Tibial nerve (tissue), 4 donors: Measurements from ENCODE around the gene ZNF853. TPM values are rescaled to one million over a fixed set of nuclear protein-coding genes. Genes with fewer than 3 reads are reported as not detected.
A peak's percentile ranks its signal among the peaks of the same experiment; 100 is the strongest.

Source experiments
- DNase-seq, 2 donors: peaks; one replicate each; pipeline ENCODE4 v3.0.0-alpha.2; 2019; ENCODE audit warnings: low spot score in 2 of 2
- H3K27ac ChIP-seq, 4 donors: fragments of 200-600 bp; sonication (generic) in 3 of 4; one replicate each; pipeline ENCODE4 v1.5.1; 2017 to 2019; ENCODE audit warnings: mild to moderate bottlenecking in 1 of 4
- H3K27me3 ChIP-seq, 2 donors: fragments of 200-600 bp; sonication (generic) in 1 of 2; one replicate each; pipeline versions ENCODE4 v1.5.1 to v1.6.0; 2017 to 2019
- H3K36me3 ChIP-seq, 3 donors: fragments of 200-600 bp; sonication (generic); one replicate each; pipeline ENCODE4 v1.5.1; 2018 to 2019
- H3K4me1 ChIP-seq, 4 donors: fragments of 200-600 bp; sonication (generic) in 3 of 4; one replicate each; pipeline ENCODE4 v1.5.1; 2017 to 2019
- H3K4me3 ChIP-seq, 4 donors: fragments of 200-600 bp; sonication (generic) in 3 of 4; one replicate each; pipeline ENCODE4 v1.5.1; 2017 to 2019; ENCODE audit warnings: mild to moderate bottlenecking in 1 of 4, moderate library complexity in 1 of 4
- H3K9me3 ChIP-seq, 4 donors: fragments of 200-600 bp; sonication (generic) in 3 of 4; one replicate each; pipeline ENCODE4 v1.5.1; 2017 to 2019
- EP300 ChIP-seq, 2 donors: sonication (generic); formaldehyde crosslinking; IDR thresholded peaks; one replicate each; pipeline ENCODE4 v1.6.1; 2017; ENCODE audit warnings: antibody characterized with exemption in 2 of 2, mild to moderate bottlenecking in 1 of 2
- POLR2A ChIP-seq, 2 donors: fragments of 450-650 bp; IDR thresholded peaks; one replicate each; pipeline ENCODE4 v1.6.1; 2017; ENCODE audit warnings: antibody characterized with exemption in 2 of 2, mild to moderate bottlenecking in 2 of 2, moderate library complexity in 2 of 2
- WGBS, 2 donors: methylation state at CpG; one replicate each; pipeline ENCODE4 v1.1.5; 2018; 5-methylcytosine and 5-hydroxymethylcytosine counted together
- total RNA-seq, 4 donors: library from RNA; depleted of rRNA; stranded (reverse); fragments of >200 nt; gene quantifications; one replicate each; pipeline ENCODE4 v1.1.0, GENCODE V29; 2016
- TF ChIP-seq, protein P1 (sequence below), 5 experiments: fragments of 200-600 bp in 3 of 5; fragments of 450-650 bp in 2 of 5; sonication (generic) in 3 of 5; IDR thresholded peaks; one replicate each; pipeline ENCODE4 v1.5.1; 2016 to 2019; ENCODE audit warnings: antibody characterized with exemption in 5 of 5, mild to moderate bottlenecking in 3 of 5, moderate library complexity in 2 of 5

Gene ZNF853
- total RNA-seq, 4 donors from 2014 or later: 8.2 to 18.2 (median 12.7) TPM

DNA sequence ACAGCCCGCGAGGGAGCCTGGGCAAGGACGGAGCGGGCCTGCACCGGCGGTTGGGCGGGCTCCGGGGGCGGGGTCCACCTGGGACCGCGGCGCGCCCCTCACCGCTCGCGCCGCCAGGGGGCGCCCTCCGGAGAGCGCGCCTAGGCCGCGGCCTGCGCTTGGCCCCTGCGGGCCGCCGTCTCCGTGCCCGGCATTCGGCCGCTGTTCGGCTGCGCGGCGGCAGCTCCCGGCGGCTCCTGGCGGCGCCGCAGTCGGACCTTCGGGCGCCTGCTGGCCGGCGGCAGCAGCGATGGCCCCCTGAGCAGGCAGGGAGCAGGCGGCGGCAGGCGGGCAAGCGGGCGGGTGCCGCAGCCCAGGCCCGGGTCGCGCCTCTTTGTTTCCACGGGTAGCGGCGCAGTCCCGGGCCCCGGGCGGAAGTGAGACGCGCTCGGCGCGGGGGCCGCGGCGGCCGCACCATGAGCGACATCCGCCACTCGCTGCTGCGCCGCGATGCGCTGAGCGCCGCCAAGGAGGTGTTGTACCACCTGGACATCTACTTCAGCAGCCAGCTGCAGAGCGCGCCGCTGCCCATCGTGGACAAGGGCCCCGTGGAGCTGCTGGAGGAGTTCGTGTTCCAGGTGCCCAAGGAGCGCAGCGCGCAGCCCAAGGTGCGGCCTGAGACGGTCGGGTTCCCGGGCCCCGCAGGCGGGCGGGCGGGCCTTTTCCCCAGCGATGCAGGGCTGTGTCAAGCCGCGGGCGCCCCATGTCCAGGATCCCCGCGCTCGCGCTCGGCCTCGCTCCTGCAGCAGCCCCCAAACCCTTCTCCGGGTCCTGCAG lies 25.4 kb upstream of the ZNF853 start, which contains the start of gene INTS15:
INTS15 (plus strand) TSS at position 193 of the 816 bp plus-strand sequence; CDS start at position 456, 263 bp downstream.
- Histone ChIP-seq H3K27ac (peak within 1 kb of the TSS in 3 of 4 donors; percentile 69 to 86 (median 82)), H3K9me3 (no peaks in the 10 kb centered on the region), H3K36me3 (peaks cover 0 to 70% (median 14%) of the 10 kb centered on the region in 3 donors), H3K27me3 (no peaks in the 10 kb centered on the region), H3K4me3 (peak within 1 kb of the TSS; percentile 59 to 93 (median 77)), H3K4me1 (peaks cover 0 to 25% (median 10%) of the 10 kb centered on the region in 4 donors)
- DNase-seq: peak; percentile 26 to 43
- TF ChIP-seq, protein P1, sequence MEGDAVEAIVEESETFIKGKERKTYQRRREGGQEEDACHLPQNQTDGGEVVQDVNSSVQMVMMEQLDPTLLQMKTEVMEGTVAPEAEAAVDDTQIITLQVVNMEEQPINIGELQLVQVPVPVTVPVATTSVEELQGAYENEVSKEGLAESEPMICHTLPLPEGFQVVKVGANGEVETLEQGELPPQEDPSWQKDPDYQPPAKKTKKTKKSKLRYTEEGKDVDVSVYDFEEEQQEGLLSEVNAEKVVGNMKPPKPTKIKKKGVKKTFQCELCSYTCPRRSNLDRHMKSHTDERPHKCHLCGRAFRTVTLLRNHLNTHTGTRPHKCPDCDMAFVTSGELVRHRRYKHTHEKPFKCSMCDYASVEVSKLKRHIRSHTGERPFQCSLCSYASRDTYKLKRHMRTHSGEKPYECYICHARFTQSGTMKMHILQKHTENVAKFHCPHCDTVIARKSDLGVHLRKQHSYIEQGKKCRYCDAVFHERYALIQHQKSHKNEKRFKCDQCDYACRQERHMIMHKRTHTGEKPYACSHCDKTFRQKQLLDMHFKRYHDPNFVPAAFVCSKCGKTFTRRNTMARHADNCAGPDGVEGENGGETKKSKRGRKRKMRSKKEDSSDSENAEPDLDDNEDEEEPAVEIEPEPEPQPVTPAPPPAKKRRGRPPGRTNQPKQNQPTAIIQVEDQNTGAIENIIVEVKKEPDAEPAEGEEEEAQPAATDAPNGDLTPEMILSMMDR (IDR thresholded peaks at IDR 0.05): peak; percentile 82 to 99 (median 99)
- TF ChIP-seq EP300 (IDR thresholded peaks at IDR 0.05) (peak in 1 of 2 donors; percentile 29), POLR2A (IDR thresholded peaks at IDR 0.05) (peak; percentile 13 to 63)
- WGBS, 2 donors: 0 to 1% methylated on average over 41 to 44 of the region's 107 CpGs

DNA sequence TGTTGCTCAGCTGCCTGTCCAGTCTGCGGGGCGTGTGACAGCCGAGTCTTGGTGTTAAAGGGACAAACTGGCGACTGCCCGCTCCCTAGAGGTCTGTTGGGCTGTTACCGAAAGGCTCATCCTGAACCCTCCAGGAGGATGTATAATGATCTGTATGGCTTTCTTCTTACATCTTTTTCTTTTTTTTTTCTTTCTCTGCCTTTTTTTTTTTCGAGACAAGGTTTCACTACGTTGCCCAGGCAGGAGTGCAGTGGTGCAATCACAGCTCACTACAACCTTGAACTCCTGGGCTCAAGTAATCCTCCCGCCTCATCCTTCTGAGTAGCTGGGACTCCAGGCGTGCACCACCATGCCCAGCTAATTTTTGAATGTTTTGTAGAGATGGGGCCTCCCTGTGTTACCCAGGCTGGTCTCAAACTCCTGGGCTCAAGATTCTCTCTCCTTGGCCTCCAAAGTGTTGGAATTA lies 24.7 kb upstream of the ZNF853 start:
- H3K4me3 ChIP-seq: peak overlapping the region; percentile 59 to 93 (median 77)
- H3K36me3 ChIP-seq: peaks cover 0 to 70% (median 20%) of the 10 kb centered on the region in 3 donors
- peaks cover 0 to 25% (median 10%) of the 10 kb centered on the region in 4 donors for H3K4me1 ChIP-seq
- peak overlapping the region in 3 of 4 donors; percentile 69 to 86 (median 82) for H3K27ac ChIP-seq
- no peak for TF ChIP-seq EP300 (IDR thresholded peaks at IDR 0.05)
- TF ChIP-seq, protein P1 (IDR thresholded peaks at IDR 0.05): no peak
- TF ChIP-seq POLR2A (IDR thresholded peaks at IDR 0.05): no peak
- no peaks in the 10 kb centered on the region for H3K9me3 ChIP-seq
- DNase-seq: no peak
- WGBS, 2 donors: 10% methylated on average over 10 of the region's 10 CpGs
- no peaks in the 10 kb centered on the region for H3K27me3 ChIP-seq

DNA sequence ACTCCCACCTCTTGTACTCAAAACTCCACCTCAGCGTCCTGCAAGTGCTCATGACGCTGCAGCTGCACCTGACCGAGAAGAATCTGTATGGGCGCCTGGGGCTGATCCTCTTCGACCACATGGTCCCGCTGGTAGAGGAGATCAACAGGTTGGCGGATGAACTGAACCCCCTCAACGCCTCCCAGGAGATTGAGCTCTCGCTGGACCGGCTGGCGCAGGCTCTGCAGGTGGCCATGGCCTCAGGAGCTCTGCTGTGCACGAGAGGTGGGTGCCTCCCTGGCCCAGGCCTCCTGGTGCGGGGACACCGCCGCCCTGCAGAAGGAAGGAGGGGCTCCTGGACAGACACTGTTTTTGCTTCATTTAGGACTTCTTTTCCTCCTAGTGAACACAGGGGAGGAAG lies 15.3 kb upstream of the ZNF853 start:
- Histone ChIP-seq H3K4me3 (no peak overlapping the region), H3K27me3 (no peaks in the 10 kb centered on the region), H3K27ac (no peak overlapping the region), H3K36me3 (peaks cover 0 to 98% (median 22%) of the 10 kb centered on the region in 3 donors), H3K9me3 (no peaks in the 10 kb centered on the region), H3K4me1 (no peaks in the 10 kb centered on the region)
- WGBS, 2 donors: 88 to 93% methylated on average over 14 to 15 of the region's 15 CpGs
- TF ChIP-seq EP300 (IDR thresholded peaks at IDR 0.05): no peak
- TF ChIP-seq POLR2A (IDR thresholded peaks at IDR 0.05): no peak
- TF ChIP-seq, protein P1 (IDR thresholded peaks at IDR 0.05): no peak
- DNase-seq: no peak

DNA sequence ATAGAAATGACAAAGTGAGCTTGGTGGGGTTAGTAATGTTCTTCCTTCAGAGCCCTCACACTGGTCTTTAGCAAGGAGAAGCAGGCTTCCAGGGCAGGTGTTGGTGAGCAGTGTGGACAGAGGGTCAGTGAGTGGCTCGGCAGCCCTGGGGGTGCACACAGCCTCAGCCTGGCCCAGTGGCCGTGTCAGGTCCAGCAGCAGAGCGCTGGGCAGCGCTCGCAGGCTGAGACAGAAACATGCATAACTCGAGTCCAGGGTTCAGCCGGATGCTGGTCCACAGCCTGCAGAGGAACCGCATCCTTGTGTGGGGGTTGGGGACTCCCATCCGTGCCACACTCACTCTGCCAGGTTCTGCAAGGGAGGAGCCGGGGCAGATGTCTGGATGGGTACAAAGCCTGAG lies 11.0 kb upstream of the ZNF853 start:
- Histone ChIP-seq H3K27me3 (no peaks in the 10 kb centered on the region), H3K27ac (no peak overlapping the region), H3K4me3 (no peak overlapping the region), H3K4me1 (no peaks in the 10 kb centered on the region), H3K9me3 (no peaks in the 10 kb centered on the region), H3K36me3 (peaks cover 0 to 98% (median 6%) of the 10 kb centered on the region in 3 donors)
- TF ChIP-seq EP300 (IDR thresholded peaks at IDR 0.05) (no peak), POLR2A (IDR thresholded peaks at IDR 0.05) (no peak)
- TF ChIP-seq, protein P1 (IDR thresholded peaks at IDR 0.05): no peak
- 71 to 83% methylated on average over 4 to 10 of the region's 10 CpGs for WGBS, 2 donors
- DNase-seq: no peak
